Activated CD4-positive, alpha-beta memory T cell treated with anti-CD3 and anti-CD28 coated beads, Interleukin-2, amount 10 ng/mL, durations not matched to agents 7 days and 5 days (primary cell): ENCODE results near the gene PPP1R13L. TPM values are rescaled to one million over a fixed set of nuclear protein-coding genes. Genes with fewer than 3 reads are reported as not detected.

ENCODE experiments used
- CTCF ChIA-PET: fragments of 350-600 bp; sonication (Branson Sonifier 250); formaldehyde crosslinking; loops from one replicate; lab custom pipeline; 2021; ENCODE audit warnings: antibody characterized with exemption, inconsistent platforms; lab: Charles Lee
- POLR2A ChIA-PET: fragments of 350-600 bp; sonication (Branson Sonifier 250); formaldehyde crosslinking; loops from one replicate; lab custom pipeline; 2021; ENCODE audit warnings: antibody characterized with exemption; lab: Charles Lee
- DNase-seq: peaks from one replicate; pipeline ENCODE4 v3.0.0-alpha.2; 2020
- H3K27ac Mint-ChIP-seq: one replicate; pipeline ENCODE4 v1.8.0; 2021; ENCODE audit warnings: mild to moderate bottlenecking, mixed read lengths
- H3K27me3 Mint-ChIP-seq: one replicate; pipeline ENCODE4 v1.8.0; 2021; ENCODE audit warnings: mixed read lengths
- H3K36me3 Mint-ChIP-seq: one replicate; pipeline ENCODE4 v1.8.0; 2021; ENCODE audit warnings: low read depth, mixed read lengths
- H3K4me1 Mint-ChIP-seq: one replicate; pipeline ENCODE4 v1.8.0; 2021; ENCODE audit warnings: mixed read lengths
- H3K4me3 Mint-ChIP-seq: one replicate; pipeline ENCODE4 v1.8.0; 2021; ENCODE audit warnings: mild to moderate bottlenecking, mixed read lengths
- H3K9me3 Mint-ChIP-seq: one replicate; pipeline ENCODE4 v1.8.0; 2021; ENCODE audit warnings: mixed read lengths
- total RNA-seq, 2 experiments: library from RNA; stranded (reverse); gene quantifications; one replicate each; pipeline ENCODE4 v1.2.3, GENCODE V29; 2021

PPP1R13L gene, protein sequence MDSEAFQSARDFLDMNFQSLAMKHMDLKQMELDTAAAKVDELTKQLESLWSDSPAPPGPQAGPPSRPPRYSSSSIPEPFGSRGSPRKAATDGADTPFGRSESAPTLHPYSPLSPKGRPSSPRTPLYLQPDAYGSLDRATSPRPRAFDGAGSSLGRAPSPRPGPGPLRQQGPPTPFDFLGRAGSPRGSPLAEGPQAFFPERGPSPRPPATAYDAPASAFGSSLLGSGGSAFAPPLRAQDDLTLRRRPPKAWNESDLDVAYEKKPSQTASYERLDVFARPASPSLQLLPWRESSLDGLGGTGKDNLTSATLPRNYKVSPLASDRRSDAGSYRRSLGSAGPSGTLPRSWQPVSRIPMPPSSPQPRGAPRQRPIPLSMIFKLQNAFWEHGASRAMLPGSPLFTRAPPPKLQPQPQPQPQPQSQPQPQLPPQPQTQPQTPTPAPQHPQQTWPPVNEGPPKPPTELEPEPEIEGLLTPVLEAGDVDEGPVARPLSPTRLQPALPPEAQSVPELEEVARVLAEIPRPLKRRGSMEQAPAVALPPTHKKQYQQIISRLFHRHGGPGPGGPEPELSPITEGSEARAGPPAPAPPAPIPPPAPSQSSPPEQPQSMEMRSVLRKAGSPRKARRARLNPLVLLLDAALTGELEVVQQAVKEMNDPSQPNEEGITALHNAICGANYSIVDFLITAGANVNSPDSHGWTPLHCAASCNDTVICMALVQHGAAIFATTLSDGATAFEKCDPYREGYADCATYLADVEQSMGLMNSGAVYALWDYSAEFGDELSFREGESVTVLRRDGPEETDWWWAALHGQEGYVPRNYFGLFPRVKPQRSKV
- total RNA-seq: 10 to 100 TPM; 13.0 to 18.9 TPM

DNA sequence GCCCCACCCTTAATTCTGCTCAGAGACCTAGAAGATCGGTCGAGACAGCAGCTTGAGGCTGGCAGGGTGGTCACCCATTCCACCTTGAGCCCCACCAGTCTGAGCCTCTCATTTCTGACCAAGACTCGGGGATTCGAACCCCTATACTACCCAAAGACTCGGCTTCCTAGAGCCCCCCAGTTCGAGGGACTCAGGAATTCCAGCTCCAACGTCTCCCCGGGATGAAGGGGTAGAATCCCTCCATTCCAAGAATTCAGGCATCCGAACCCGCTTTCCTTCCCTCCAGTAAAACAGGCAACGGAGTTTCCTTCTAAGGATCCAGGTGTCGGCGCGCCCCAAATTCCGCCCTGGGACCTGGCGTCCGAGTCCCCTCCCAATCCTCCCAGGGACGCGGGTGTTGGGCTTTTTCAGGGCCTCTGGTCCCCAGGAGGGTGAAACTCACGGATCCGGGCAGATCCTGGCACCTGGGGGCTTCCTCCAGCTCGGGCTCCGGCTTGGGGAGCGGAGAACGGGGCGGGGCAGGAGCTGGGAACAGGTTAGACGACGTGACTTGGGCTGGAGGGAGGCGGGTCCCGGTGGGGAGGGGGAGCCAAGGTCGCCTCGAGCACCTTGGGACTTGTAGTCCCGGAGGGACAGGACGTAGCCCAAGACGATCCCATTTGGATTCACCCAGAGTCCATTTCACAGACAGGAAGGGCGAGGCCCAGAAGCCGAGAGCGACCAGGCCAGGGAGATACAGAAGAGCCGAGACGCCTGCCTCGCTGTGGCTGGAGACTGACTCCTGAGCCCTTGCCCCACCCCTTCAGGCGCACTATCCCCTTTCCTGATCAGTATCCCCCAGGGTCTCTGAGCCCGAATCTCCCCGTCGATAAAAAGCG lies at the start of gene PPP1R13L:
Gene PPP1R13L, minus strand, starts transcription at position 513 of the 878 bp plus-strand sequence. CDS start 6,751 bp downstream, outside the sequence.
- peak within 1 kb of the TSS; percentile 84 for H3K4me3 Mint-ChIP-seq
- ChIA-PET POLR2A (interaction anchor here (0.9 to 2.4 kb wide), 5 partner anchors 20 to 238 kb away, joined by 3 to 9 read pairs (median 4); partner anchors contain the start of gene ERCC1), CTCF (interaction anchor here (1.0 to 3.8 kb wide), 5 partner anchors 11 to 80 kb away, joined by 3 to 26 read pairs (median 5); partner anchors contain the start of gene ERCC2)
- H3K27me3 Mint-ChIP-seq: peaks cover 24% of the 10 kb centered on the region
- peaks cover 46% of the 10 kb centered on the region for H3K4me1 Mint-ChIP-seq
- peaks cover 2% of the 10 kb centered on the region for H3K36me3 Mint-ChIP-seq
- H3K9me3 Mint-ChIP-seq: no peaks in the 10 kb centered on the region
- DNase-seq: peak; percentile 75
- peak within 1 kb of the TSS; percentile 79 for H3K27ac Mint-ChIP-seq

DNA sequence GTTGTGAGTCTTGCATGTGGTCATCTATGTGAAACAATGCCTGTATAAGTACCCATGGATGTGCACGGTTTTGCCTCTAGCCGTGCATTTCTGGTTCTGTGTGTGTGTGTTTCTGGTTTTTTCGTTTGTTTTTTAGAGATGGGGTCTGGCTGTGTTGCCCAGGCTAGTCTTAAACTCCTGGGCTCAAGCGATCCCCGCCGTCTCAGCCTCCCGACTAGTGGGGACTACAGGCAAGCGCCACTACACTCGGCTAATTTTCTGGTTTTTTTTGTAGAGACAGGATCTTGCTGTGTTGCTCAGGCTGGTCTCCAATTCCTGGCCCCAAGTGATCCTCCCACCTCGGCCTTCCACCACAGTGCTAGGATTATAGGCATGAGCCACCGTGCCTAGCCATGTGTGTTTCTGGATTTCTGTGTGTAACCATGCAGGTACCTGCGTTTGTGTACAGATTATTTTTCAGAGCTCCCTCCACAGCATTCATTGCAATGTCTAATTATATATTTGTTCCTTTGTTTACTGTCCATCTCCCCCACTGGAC lies 47.0 kb upstream of the PPP1R13L start:
- no peaks in the 10 kb centered on the region for H3K9me3 Mint-ChIP-seq
- H3K4me3 Mint-ChIP-seq: peak overlapping the region; percentile 72
- peaks cover 2% of the 10 kb centered on the region for H3K27me3 Mint-ChIP-seq
- POLR2A ChIA-PET: interaction anchor here (1.0 to 2.6 kb wide), 3 partner anchors 12 to 17 kb away, joined by 7 to 10 read pairs (median 7); no protein-coding TSS in a partner anchor
- H3K4me1 Mint-ChIP-seq: peaks cover 54% of the 10 kb centered on the region
- CTCF ChIA-PET: interaction anchor here (1.2 to 3.1 kb wide), 4 partner anchors 12 to 27 kb away, joined by 4 to 8 read pairs (median 6); partner anchors contain the start of gene FOSB
- H3K27ac Mint-ChIP-seq: peak overlapping the region; percentile 69
- H3K36me3 Mint-ChIP-seq: peaks cover 3% of the 10 kb centered on the region
- no peak for DNase-seq

DNA sequence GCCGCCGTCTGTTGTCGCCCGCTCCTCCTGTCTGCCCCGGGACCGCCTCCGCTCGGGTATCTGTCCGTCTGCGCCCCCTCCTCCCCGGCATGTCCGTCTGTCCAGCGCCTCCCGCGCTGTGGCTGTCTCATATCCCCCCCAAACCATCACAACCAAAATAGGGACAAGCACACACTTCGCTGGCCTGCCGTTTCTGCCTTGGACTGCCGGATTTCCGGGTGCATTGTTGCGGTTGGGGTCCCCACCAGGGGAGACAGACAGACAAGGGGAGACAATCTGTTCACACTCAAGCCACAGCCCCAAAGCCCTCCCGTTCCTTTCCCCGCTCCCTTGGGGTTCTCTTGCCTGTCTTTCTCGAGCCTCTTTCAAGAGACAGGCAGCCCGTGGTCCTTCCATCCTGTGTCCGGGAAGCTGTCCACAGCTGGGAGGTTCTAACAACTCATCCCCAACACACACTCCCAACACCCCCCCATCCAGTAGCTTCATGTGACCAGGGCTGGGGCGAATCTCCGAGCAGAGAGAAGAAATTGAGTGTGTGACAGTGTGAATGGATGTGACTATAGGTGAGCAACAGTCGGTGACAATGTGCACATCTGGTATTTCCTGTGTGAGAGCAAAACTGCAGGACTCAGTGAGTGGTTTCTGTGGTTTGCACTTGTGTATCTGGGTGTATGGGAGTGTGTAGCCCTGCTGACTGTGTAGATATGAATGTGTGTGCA lies 46.4 kb upstream of the PPP1R13L start:
- Mint-ChIP-seq H3K9me3 (no peaks in the 10 kb centered on the region), H3K4me3 (peak overlapping the region; percentile 72), H3K36me3 (peaks cover 3% of the 10 kb centered on the region), H3K27me3 (peaks cover 2% of the 10 kb centered on the region), H3K27ac (peak overlapping the region; percentile 69), H3K4me1 (peaks cover 53% of the 10 kb centered on the region)
- ChIA-PET CTCF (interaction anchor here (1.2 to 1.3 kb wide), 2 partner anchors 12 to 27 kb away, joined by 4 to 7 read pairs; no protein-coding TSS in a partner anchor), POLR2A (interaction anchor here (1.0 to 2.6 kb wide), 2 partner anchors 12 to 18 kb away, joined by 7 to 10 read pairs; no protein-coding TSS in a partner anchor)
- peak; percentile 60 for DNase-seq

DNA sequence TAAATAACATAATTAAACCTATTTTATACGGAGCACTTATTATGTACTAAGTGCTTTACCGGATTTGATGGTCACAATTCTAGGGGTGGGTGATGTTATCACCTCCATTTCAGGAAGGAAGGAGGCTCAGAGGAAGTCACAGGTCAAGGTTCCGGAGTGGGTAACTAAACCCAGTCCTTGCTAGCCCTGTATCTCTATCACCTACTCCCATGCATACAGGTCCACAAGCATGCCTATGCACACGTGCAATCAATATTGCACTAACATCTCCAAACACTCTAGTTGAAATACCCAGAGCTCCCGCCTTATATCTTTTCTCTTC lies 45.1 kb upstream of the PPP1R13L start:
- DNase-seq: peak; percentile 47
- ChIA-PET POLR2A (interaction anchor here (0.6 to 2.6 kb wide), 4 partner anchors 10 to 1169 kb away, joined by 3 to 23 read pairs (median 12); partner anchors contain the start of gene FOSB), CTCF (interaction anchor here (0.7 to 2.9 kb wide), 7 partner anchors 10 to 36 kb away, joined by 3 to 28 read pairs (median 5); partner anchors contain the start of gene FOSB)
- H3K27me3 Mint-ChIP-seq: peaks cover 2% of the 10 kb centered on the region
- H3K27ac Mint-ChIP-seq: peak overlapping the region; percentile 92
- H3K36me3 Mint-ChIP-seq: peaks cover 3% of the 10 kb centered on the region
- H3K4me1 Mint-ChIP-seq: peaks cover 51% of the 10 kb centered on the region
- no peaks in the 10 kb centered on the region for H3K9me3 Mint-ChIP-seq
- H3K4me3 Mint-ChIP-seq: peak overlapping the region; percentile 91

DNA sequence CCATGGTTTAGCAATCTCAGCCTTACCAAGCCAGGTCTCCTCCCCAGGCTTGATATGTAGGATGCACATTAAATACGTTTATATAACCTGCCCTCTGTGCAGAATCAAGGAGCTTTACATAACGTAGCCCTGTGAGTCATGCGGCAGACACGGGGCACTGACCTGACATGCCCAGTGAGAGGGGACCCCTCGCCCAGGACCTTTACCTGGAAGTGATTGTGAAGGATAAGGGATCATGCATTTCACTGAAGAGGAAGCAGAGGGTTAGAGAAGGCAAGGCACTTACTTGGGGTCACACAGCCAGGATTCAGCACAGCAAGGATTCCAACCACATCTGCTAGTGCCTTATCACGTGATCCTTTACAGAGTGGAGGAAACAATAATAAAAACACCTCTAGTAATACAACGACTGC lies 44.0 kb upstream of the PPP1R13L start:
- Mint-ChIP-seq H3K27me3 (peaks cover 2% of the 10 kb centered on the region), H3K4me3 (peak overlapping the region; percentile 63), H3K27ac (peak overlapping the region; percentile 79), H3K4me1 (peaks cover 60% of the 10 kb centered on the region), H3K9me3 (no peaks in the 10 kb centered on the region), H3K36me3 (peaks cover 3% of the 10 kb centered on the region)
- ChIA-PET POLR2A (interaction anchor here (1.9 to 2.6 kb wide), 3 partner anchors 9 to 31 kb away, joined by 12 to 23 read pairs (median 12); partner anchors contain the start of gene FOSB), CTCF (interaction anchor here (1.3 to 2.9 kb wide), 6 partner anchors 9 to 31 kb away, joined by 4 to 28 read pairs (median 8); partner anchors contain the start of gene FOSB)
- no peak for DNase-seq

DNA sequence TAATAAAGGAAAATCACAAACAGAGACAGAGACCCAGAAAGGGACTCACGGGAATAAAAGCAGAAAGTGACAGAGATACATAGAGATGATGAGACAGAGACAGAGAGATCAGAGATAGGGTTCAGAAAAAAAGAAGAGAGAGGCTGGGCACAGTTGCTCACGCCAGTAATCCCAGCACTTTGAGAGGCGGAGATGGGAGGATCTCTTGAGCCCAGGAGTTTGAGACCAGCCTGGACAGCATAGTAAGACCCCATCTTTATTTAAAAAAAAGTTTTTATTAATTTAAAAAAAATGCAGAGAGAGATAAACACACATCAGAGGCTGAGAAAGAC lies 43.5 kb upstream of the PPP1R13L start:
- peaks cover 2% of the 10 kb centered on the region for H3K27me3 Mint-ChIP-seq
- peaks cover 64% of the 10 kb centered on the region for H3K4me1 Mint-ChIP-seq
- H3K9me3 Mint-ChIP-seq: no peaks in the 10 kb centered on the region
- ChIA-PET CTCF (interaction anchor here (0.9 to 2.9 kb wide), 5 partner anchors 9 to 30 kb away, joined by 3 to 28 read pairs (median 9); partner anchors contain the start of gene FOSB), POLR2A (interaction anchor here (1.9 to 2.6 kb wide), 3 partner anchors 8 to 31 kb away, joined by 12 to 23 read pairs (median 12); partner anchors contain the start of gene FOSB)
- H3K27ac Mint-ChIP-seq: peak overlapping the region; percentile 55
- H3K4me3 Mint-ChIP-seq: no peak overlapping the region
- peaks cover 3% of the 10 kb centered on the region for H3K36me3 Mint-ChIP-seq
- no peak for DNase-seq

DNA sequence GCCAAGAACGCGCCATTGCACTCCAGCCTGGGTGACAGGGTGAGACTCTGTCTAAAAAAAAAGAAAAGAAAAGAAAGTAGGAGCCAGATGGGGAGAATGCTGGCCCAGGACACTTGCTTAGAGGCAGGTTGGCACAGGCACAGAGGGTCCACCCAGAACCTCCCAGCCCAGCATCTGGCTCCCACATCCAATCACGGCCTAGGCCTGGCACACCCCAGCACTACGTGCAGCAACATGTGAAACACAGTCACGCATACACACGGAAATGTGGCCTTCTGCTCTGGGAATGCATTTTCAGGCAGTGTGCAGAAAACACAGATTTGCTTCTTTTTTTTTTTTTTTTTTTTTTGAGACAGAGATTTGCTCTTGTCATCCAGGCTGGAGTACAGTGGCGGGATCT lies 42.1 kb upstream of the PPP1R13L start:
- no peaks in the 10 kb centered on the region for H3K27me3 Mint-ChIP-seq
- peaks cover 70% of the 10 kb centered on the region for H3K4me1 Mint-ChIP-seq
- ChIA-PET POLR2A (interaction anchor here (1.3 to 1.4 kb wide), 3 partner anchors 8 to 194 kb away, joined by 3 to 5 read pairs (median 4); no protein-coding TSS in a partner anchor), CTCF (interaction anchor here (1.0 to 2.3 kb wide), 4 partner anchors 23 to 38 kb away, joined by 3 to 8 read pairs (median 6); no protein-coding TSS in a partner anchor)
- H3K36me3 Mint-ChIP-seq: peaks cover 3% of the 10 kb centered on the region
- no peak for DNase-seq
- no peak overlapping the region for H3K27ac Mint-ChIP-seq
- no peaks in the 10 kb centered on the region for H3K9me3 Mint-ChIP-seq
- H3K4me3 Mint-ChIP-seq: no peak overlapping the region

DNA sequence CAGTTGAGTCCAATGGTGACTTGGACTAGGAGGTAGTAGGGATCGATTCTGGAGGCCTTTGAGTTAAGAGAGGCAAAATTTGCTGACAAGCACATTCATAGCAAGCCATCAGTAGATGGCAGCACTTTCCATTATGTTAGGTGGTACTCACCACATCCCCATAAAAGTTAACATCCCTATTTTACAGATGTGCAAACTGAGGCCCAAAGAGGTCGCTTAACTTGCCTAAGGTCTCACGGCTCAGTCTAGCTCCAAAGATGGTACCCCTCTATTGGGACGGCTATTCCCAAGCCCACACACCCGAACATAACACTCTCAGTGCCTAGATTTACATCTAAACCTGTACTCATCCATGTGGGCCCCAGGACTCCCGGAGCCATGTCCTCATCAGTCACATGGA lies 41.4 kb upstream of the PPP1R13L start:
- Mint-ChIP-seq H3K9me3 (no peaks in the 10 kb centered on the region), H3K27ac (no peak overlapping the region), H3K4me1 (peaks cover 64% of the 10 kb centered on the region), H3K27me3 (no peaks in the 10 kb centered on the region), H3K4me3 (no peak overlapping the region), H3K36me3 (peaks cover 3% of the 10 kb centered on the region)
- no peak for DNase-seq
- POLR2A ChIA-PET: interaction anchor here (1.2 to 4.4 kb wide), 5 partner anchors 22 to 195 kb away, joined by 3 to 19 read pairs (median 5); partner anchors contain the start of genes FOSB and PPP1R13L
- CTCF ChIA-PET: interaction anchor here (1.0 to 2.1 kb wide), 6 partner anchors 30 to 39 kb away, joined by 3 to 22 read pairs (median 6); no protein-coding TSS in a partner anchor

DNA sequence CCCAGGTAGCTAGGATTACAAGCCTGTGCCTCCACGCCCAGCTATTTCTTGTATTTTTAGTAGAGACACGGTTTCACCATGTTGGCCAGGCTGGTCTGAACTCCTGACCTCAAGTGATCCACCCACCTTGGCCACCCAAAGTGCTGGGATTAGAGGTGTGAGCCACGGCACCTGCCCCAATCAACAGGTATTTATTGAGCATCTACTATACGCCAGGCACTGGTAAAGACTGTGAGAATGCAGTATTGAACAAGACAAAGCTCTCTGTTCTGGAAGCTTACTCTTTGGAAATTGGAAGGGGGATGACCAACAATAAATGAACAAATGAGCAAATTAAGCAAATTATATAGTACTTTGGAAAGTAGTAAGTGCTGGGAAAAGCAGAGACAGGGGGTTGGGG lies 40.3 kb upstream of the PPP1R13L start:
- Mint-ChIP-seq H3K27ac (no peak overlapping the region), H3K9me3 (no peaks in the 10 kb centered on the region), H3K36me3 (peaks cover 3% of the 10 kb centered on the region), H3K27me3 (no peaks in the 10 kb centered on the region), H3K4me3 (no peak overlapping the region), H3K4me1 (peaks cover 69% of the 10 kb centered on the region)
- CTCF ChIA-PET: interaction anchor here (0.6 to 2.1 kb wide), 7 partner anchors 9 to 129 kb away, joined by 3 to 22 read pairs (median 4); no protein-coding TSS in a partner anchor
- POLR2A ChIA-PET: interaction anchor here (1.2 to 4.4 kb wide), 4 partner anchors 12 to 40 kb away, joined by 3 to 19 read pairs (median 6); partner anchors contain the start of genes FOSB and PPP1R13L
- DNase-seq: no peak

DNA sequence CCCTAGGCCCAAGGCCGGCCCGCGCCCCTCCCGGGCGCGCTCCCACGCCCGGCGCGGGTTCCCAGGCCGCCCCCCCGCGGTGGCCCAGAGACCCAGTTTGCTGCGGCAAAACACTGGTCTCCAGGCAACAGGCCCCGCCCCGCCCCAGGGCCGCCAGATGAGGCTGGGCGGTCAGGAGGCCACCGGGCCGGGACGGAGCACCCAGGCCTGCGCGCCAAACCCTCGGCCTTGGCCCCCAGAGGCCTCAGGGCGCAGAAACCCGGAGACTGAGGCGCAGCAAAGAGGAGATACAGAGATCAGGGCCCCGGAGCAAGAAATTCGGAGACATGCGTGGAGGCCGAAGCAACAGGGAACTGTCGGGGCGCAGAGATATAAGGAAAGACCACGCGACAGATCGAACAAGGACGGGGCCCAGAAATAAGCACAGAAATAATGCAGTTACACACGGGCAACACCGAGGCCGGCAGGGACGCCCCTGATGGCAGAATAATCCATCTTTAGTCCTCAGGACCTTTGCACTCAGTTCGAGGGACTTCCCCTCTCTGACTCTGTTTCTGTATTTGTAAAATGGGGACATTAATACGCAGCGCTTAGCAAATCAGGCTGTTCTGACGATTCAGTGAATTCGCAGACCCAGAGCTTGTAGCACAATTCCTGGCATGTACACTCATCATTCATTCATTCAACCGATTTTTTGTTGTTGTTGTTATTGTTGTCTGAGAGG lies 39.6 kb upstream of the PPP1R13L start:
- ChIA-PET CTCF (interaction anchor here (0.9 to 2.1 kb wide), 4 partner anchors 10 to 41 kb away, joined by 4 to 22 read pairs (median 5); no protein-coding TSS in a partner anchor), POLR2A (interaction anchor here (1.5 to 4.4 kb wide), 3 partner anchors 12 to 34 kb away, joined by 4 to 19 read pairs (median 8); partner anchors contain the start of gene FOSB)
- peak overlapping the region; percentile 16 for H3K27ac Mint-ChIP-seq
- no peaks in the 10 kb centered on the region for H3K27me3 Mint-ChIP-seq
- H3K36me3 Mint-ChIP-seq: peaks cover 3% of the 10 kb centered on the region
- H3K9me3 Mint-ChIP-seq: no peaks in the 10 kb centered on the region
- DNase-seq: peak; percentile 84
- peak overlapping the region; percentile 73 for H3K4me3 Mint-ChIP-seq
- peaks cover 63% of the 10 kb centered on the region for H3K4me1 Mint-ChIP-seq
